GM12892 (cell line): Measurements from ENCODE around the gene RBM24.

ENCODE experiments used
- POLR2A ChIP-seq: IDR thresholded peaks from 2 replicates; pipeline ENCODE4 v1.6.1; 2011; ENCODE audit warnings: low read depth, low read length, control low read depth
- POLR2AphosphoS5 ChIP-seq: IDR thresholded peaks from 2 replicates; pipeline ENCODE4 v1.6.1; 2011; ENCODE audit warnings: low read depth, low read length, control low read depth

GRCh38 chr6:17278289-17279063, 2.7 kb upstream of the RBM24 start:
- TF ChIP-seq POLR2AphosphoS5, result no peak
- TF ChIP-seq POLR2A, result no peak
